Muscle layer of colon (tissue), 2 donors: ENCODE data around the gene CAMK2D.

Source experiments
- H3K27ac ChIP-seq: one replicate; pipeline ENCODE4 v1.7.0; 2013; ENCODE audit warnings: low read depth, mild to moderate bottlenecking, low read length, moderate library complexity
- H3K27me3 ChIP-seq, 2 donors: one replicate each; pipeline ENCODE4 v1.7.0; 2013; ENCODE audit warnings: low read length in 2 of 2, mild to moderate bottlenecking in 2 of 2; ENCODE audit not compliant: insufficient read depth in 2 of 2, control insufficient read depth in 1 of 2
- H3K36me3 ChIP-seq: one replicate; pipeline ENCODE4 v1.7.0; 2013; ENCODE audit warnings: mild to moderate bottlenecking, low read length; ENCODE audit not compliant: insufficient read depth
- H3K4me1 ChIP-seq: one replicate; pipeline ENCODE4 v1.7.0; 2013; ENCODE audit warnings: mild to moderate bottlenecking, low read length; ENCODE audit not compliant: insufficient read depth
- H3K4me3 ChIP-seq, 2 donors: one replicate each; pipeline ENCODE4 v1.7.0; 2013; ENCODE audit warnings: low read length in 2 of 2, low read depth in 1 of 2, mild to moderate bottlenecking in 1 of 2, moderate library complexity in 1 of 2
- H3K9ac ChIP-seq: one replicate; pipeline ENCODE4 v1.7.0; 2013; ENCODE audit warnings: low read length
- H3K9me3 ChIP-seq: one replicate; pipeline ENCODE4 v1.7.0; 2013; ENCODE audit warnings: mild to moderate bottlenecking, low read length
- donor health status: abdominal sarcoma.
- donor health status: Adenocarcinoma of cecum.

CAMK2D gene

DNA sequence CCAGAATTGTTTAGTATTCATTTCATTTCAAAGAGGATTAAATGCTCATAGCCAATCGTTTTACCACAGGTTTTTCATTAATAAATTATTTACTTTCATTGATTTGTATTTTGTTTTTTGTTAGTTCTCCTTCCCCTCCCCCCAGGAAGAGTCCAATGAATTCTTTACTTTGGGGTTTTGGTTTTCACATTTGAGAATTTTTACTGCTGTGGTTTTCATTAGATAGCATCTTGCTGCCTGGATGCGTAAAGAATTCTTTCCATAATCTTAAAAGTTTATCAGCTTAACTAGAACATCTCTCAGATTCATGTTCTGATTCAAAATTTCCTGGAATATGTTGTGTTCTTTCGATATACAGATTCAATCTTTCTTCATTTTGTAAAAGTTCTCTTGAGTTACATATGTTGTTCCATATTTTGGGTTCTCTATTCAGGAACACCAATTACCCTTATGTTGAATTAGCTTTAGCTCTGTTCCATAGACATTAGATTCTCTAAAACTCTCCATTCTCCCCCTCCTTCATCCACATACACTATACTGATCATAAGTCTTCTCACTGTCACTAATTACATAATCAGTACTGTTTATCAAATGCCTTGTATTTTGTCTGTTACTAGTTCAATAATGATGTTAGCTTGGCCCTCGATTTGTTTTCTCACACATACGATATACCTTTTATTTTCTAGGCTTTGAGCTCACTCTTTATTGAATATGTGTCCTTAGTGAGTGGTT, 184.4 kb downstream of the CAMK2D start:
- H3K4me3 ChIP-seq = no peak overlapping the region
- no peaks in the 10 kb centered on the region for H3K36me3 ChIP-seq
- H3K27me3 ChIP-seq = no peaks in the 10 kb centered on the region
- peaks cover 19% of the 10 kb centered on the region for H3K4me1 ChIP-seq
- H3K27ac ChIP-seq = no peak overlapping the region
- no peaks in the 10 kb centered on the region for H3K9me3 ChIP-seq
- H3K9ac ChIP-seq = no peak overlapping the region

DNA sequence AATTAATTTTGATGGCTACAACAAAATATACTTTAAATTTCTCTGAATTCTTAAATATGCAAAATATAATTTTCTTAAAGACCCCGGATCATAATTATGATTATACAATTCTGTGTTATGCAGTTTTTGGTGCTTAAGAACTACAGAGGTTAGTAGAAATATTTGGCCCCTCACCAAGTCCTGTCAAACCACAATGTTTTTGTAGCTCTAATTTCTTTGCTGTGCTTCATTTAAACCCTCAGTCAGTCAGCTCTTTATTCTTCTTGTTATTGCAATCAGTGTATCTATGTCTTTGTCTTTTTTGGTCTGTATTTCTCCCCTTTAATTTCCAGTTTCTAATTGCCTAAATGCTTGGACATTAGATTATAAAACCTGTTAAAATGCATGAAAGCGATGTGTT, 186.1 kb downstream of the CAMK2D start:
- H3K27me3 ChIP-seq = no peaks in the 10 kb centered on the region
- H3K9ac ChIP-seq = no peak overlapping the region
- H3K9me3 ChIP-seq = no peaks in the 10 kb centered on the region
- H3K36me3 ChIP-seq = no peaks in the 10 kb centered on the region
- no peak overlapping the region for H3K4me3 ChIP-seq
- H3K4me1 ChIP-seq = peaks cover 19% of the 10 kb centered on the region
- H3K27ac ChIP-seq = no peak overlapping the region

DNA sequence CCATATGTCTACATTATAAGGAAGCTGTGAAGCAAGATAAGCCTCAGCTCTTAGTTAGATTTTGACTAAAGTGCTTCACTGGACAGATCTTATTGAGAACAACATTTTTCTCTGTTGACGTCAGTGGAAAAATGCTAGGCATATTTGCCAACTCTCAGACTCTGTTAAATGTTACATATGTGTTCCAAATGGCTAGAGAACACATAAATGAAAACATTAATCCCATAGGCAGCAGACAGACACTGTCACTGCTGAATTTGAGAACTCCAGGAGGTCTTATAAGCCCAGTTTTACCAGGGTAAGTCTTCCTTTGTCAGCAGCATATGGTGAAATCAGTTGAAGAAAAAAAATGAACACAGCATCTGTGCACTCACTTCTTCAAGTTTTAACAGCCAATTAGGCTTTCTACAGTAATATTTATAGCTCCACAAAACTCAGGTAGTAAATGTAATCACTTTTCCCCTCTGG, 186.9 kb downstream of the CAMK2D start:
- Histone ChIP-seq H3K27ac (no peak overlapping the region), H3K9ac (no peak overlapping the region)

DNA sequence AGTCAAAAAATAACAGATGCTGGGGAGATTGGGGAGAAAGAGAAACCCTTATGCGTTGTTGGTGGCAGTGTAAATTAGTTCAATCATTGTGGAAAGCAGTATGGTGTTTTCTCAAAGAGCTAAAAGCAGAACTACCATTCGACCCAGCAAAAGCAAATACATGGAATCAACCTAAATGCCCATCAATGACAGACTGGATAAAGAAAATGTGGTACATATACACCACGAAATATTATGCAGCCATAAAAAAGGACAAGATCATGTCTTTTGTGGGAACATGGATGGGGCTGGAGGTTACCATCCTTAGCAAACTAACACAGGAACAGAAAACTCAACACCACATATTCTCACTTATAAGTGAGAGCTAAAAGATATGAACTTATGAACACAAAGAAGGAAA, 188.9 kb downstream of the CAMK2D start:
- Histone ChIP-seq H3K9ac (no peak overlapping the region), H3K4me3 (no peak overlapping the region), H3K27me3 (no peaks in the 10 kb centered on the region), H3K4me1 (peaks cover 19% of the 10 kb centered on the region), H3K36me3 (no peaks in the 10 kb centered on the region), H3K27ac (no peak overlapping the region), H3K9me3 (no peaks in the 10 kb centered on the region)

More for the DNA sequence above, 186.9 kb downstream of the CAMK2D start:
- Histone ChIP-seq H3K4me3 (no peak overlapping the region), H3K27me3 (no peaks in the 10 kb centered on the region), H3K36me3 (no peaks in the 10 kb centered on the region), H3K4me1 (peaks cover 19% of the 10 kb centered on the region), H3K9me3 (no peaks in the 10 kb centered on the region)

DNA sequence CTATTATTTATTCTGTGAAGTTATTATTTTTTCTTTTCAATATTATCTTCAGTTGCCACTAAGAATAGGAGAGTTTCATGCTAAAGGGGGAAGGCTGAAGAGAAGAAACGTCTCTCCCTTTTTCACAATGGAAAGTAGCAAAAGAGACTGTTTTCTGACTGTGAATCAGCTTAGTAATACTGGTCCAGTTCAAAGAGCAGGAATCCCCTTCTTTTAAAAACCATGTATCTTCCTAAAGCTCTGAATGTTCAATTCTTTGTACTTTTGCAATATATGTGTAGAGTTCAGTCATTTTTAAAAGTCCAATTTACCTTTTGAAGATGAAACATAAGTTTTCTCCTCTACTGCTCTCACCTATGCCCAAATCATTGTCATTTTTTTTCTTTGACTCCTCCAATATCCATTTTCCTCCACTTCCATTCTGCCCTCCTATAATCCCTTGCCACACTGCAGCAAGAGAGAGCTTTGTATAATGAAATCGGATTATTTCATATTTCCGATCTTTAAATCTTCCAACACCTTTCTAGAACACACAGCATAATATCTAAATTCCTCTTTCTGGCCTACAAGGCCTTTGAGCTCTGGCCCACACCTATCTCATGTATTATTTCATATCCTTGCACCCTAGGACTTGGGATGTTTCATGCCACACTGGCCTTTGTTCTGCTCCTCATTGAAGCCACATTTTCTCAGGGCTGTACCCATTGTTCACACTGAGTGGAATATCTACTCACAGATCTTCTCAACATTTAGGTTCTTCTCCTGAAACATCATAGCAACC, 195.3 kb downstream of the CAMK2D start:
- Histone ChIP-seq H3K9ac (no peak overlapping the region), H3K4me3 (no peak overlapping the region), H3K27ac (no peak overlapping the region), H3K36me3 (no peaks in the 10 kb centered on the region), H3K9me3 (no peaks in the 10 kb centered on the region), H3K4me1 (no peaks in the 10 kb centered on the region), H3K27me3 (no peaks in the 10 kb centered on the region)

DNA sequence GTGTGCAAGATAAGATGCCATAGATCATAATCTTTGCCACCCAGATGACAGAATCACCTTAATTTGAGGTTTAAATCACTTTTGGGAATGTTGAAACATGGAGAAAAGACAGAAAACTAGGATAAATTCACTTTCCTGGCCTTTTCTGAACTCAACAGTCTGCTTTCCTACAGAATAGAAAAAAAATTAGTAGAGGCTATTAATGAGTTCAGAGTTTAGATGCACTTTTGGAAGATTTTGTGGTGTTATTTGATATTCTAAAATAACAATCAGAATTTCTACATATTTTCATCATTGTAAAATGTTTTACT, 195.9 kb downstream of the CAMK2D start:
- Histone ChIP-seq H3K4me3 (no peak overlapping the region), H3K4me1 (peaks cover 2% of the 10 kb centered on the region), H3K9me3 (no peaks in the 10 kb centered on the region), H3K27me3 (no peaks in the 10 kb centered on the region), H3K27ac (no peak overlapping the region), H3K36me3 (no peaks in the 10 kb centered on the region), H3K9ac (no peak overlapping the region)

DNA sequence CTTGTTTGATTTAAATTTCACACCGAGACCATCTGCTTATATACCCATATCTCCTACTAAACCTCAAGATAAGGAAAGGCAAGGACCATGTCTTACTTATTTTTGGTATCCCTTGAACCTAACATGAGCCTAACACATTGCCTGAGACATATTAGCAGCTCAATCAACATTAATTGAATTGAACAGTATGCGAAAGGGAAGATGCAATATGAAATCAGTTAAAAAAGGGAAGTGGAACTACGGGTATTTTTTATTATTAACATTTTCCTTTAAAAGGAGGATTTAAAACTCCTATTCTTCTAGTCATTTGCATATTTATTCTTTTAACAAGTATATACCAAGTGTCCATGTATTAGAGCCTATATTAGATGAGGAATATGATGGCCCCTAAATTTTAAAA, 197.0 kb downstream of the CAMK2D start:
- Histone ChIP-seq H3K27ac (no peak overlapping the region), H3K27me3 (no peaks in the 10 kb centered on the region), H3K9me3 (no peaks in the 10 kb centered on the region), H3K9ac (no peak overlapping the region), H3K4me1 (peaks cover 5% of the 10 kb centered on the region), H3K4me3 (no peak overlapping the region), H3K36me3 (no peaks in the 10 kb centered on the region)

DNA sequence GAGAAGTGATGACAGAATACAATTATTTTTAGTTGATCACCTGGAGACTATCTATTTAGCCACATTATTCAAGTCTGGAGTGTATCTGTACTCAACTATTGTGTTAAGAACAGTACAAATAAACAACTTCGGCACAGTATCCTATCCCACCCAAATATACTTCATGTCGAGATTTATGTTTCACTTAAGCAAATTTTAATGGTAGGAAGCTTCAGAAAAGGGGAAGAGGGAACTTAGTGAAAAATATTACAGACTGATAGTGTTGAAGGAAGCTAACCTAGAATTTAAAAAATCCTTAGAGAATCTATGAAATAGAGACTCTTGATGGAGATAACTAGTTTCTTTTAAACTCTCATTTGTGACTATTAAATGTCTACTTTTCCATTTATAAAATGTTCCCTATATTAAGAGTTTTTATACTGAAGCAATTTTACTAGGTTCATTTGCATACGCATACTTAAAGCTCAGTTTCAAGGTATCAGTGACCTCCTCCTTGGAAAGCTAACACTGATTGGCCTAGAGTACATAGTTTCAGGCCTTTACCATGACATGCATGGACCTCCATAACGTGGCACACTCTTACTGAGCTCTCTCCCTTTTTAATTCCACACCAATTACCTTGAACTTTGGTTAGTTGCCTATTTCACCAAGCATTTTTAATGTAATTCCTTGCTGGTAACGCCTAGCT, 197.7 kb downstream of the CAMK2D start:
- H3K4me1 ChIP-seq = peaks cover 5% of the 10 kb centered on the region
- H3K9me3 ChIP-seq = no peaks in the 10 kb centered on the region
- H3K9ac ChIP-seq = no peak overlapping the region
- H3K27me3 ChIP-seq = no peaks in the 10 kb centered on the region
- no peaks in the 10 kb centered on the region for H3K36me3 ChIP-seq
- H3K4me3 ChIP-seq = no peak overlapping the region
- no peak overlapping the region for H3K27ac ChIP-seq

DNA sequence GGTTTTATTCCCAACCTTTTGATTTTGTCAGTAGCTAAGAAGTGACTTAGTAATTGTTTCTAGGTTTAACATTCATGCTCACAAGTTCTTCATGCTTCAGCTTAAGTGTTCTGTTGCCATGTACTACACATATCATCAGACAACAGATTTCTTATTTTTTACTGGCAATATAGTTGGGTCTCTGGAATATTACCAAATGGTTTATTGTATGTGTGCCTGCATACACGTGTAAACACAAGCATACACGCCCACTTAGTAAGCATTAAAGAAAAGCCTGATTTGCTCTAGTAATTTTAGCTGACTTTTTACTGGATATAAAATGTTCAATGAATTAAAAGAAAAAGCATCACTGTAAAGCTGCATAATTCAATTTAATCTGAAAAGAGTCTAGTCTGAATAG, 199.8 kb downstream of the CAMK2D start:
- Histone ChIP-seq H3K9me3 (no peaks in the 10 kb centered on the region), H3K27me3 (no peaks in the 10 kb centered on the region), H3K36me3 (no peaks in the 10 kb centered on the region), H3K4me3 (no peak overlapping the region), H3K27ac (no peak overlapping the region), H3K4me1 (peaks cover 5% of the 10 kb centered on the region), H3K9ac (no peak overlapping the region)

DNA sequence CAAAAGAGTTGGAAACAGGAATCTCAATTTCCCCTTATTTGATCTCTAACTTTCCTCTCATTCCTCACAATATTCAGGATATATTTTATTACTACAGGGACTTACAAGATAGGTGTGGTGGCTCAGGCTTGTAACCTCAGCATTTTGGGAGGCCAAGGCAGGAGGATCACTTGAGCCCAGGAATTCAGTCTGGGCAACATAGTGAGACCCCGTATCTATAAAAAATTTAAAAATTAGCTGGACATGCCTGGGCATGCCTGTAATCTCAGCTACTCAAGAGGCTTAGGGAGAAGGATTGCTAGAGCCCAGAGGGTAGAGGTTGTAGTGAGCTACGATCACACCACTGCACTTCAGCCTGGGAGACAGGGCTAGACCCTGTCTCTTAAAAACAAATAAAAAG, 200.4 kb downstream of the CAMK2D start:
- Histone ChIP-seq H3K27me3 (no peaks in the 10 kb centered on the region), H3K27ac (no peak overlapping the region), H3K4me1 (peaks cover 10% of the 10 kb centered on the region), H3K9ac (no peak overlapping the region), H3K9me3 (no peaks in the 10 kb centered on the region), H3K4me3 (no peak overlapping the region), H3K36me3 (no peaks in the 10 kb centered on the region)

DNA sequence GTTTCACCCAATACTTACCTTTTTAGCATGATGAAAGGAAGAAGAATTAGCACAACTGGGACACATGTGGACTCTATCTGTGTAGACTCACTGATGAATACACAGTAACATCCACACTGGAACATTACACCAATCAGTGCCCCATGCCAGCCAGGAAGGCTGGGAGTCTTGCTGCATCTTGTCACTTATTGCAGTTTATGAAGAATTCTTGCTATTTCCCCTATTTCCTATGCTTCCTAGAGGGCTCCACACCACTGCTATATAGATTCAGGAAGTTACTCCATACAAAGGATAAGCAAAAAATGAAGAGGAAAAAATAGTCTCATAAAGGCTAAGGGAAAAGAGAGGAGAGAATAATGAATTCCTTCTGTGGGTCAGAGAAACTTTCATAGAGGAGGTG, 201.0 kb downstream of the CAMK2D start:
- no peak overlapping the region for H3K4me3 ChIP-seq
- H3K9ac ChIP-seq = no peak overlapping the region
- H3K4me1 ChIP-seq = peaks cover 14% of the 10 kb centered on the region
- H3K27ac ChIP-seq = no peak overlapping the region
- no peaks in the 10 kb centered on the region for H3K9me3 ChIP-seq
- H3K27me3 ChIP-seq = no peaks in the 10 kb centered on the region
- H3K36me3 ChIP-seq = no peaks in the 10 kb centered on the region
